ENCODE measurements around the gene SYTL2. TPM values are rescaled to one million over a fixed set of nuclear protein-coding genes. Genes with fewer than 3 reads are reported as not detected.
"Not testable (repeated sequence)": the region's sequence is repeated elsewhere in the genome, so short reads cannot be mapped to it uniquely, and the experiment has no call there.

Gene SYTL2
- total RNA-seq (10 to 100 TPM in 1 of 6 donors, 1 to 10 TPM in 5; 2.8 to 12.2 (median 4.1) TPM), polyA plus RNA-seq (1 to 10 TPM; 2.5 to 4.1 TPM)

DNA sequence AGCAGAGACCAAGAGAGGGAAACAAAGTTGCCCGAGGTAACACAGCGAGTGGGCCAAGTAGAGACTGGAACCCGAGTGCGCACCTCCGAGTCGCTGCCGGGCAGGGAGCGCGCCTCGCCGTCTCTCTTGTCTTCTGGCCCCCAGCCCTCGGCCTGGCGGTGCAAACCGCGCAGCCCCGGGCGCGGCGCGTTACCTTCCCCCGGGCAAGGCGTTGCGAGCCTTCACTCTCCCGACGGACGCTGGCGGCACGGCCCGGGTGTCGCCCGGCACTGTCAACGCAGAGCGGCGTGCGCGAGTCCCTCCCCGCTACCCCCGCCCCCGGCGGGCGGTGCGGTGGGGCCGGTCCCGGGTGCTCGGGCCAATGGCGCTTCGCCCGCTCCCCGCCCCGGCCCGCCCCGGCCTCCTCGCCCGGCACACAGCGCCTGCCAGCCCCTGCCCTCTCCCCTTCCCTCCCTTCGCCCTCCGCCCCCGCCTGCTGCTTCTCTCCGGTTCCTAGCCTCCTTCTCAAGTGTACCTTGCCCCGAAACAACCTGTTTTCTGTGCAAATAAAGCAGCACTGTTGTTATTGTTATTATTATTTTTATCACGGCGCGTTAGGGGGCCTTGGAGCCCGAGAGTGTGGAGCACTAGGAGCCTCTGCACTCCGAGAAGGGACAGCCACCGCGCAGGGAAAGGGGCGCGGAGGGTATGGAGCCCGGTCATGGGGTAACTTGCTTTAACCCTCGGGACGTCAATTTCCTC lies at the start of gene SYTL2:
Gene SYTL2, minus strand, starts transcription at position 271 of the 741 bp plus-strand sequence. CDS start 53,416 bp downstream, outside the sequence.
- FAIRE-seq: no peak
- no peak within 1 kb of the TSS for H3K27ac ChIP-seq
- 1% methylated on average over 57 to 72 of the region's 72 CpGs for WGBS, 2 donors

GRCh38 chr11:85859541-85859940 lies 48.6 kb upstream of the SYTL2 start:
- not testable (repeated sequence) for H3K4me3 ChIP-seq, H3K27ac ChIP-seq, H3K4me1 ChIP-seq, H3K36me3 ChIP-seq, DNase-seq, FAIRE-seq, ATAC-seq, H3K9me3 ChIP-seq, H3K27me3 ChIP-seq
- intact Hi-C loops (cut with DNase I): loop anchor here in 1 of 3 donors (10.0 kb wide), 1 partner anchor 435 kb away; no protein-coding TSS in a partner anchor

More for the DNA sequence above, at the start of gene SYTL2:
- H3K27me3 ChIP-seq: no peaks in the 10 kb centered on the region
- no peaks in the 10 kb centered on the region for H3K9me3 ChIP-seq
- ATAC-seq (peak; percentile 98 to 99 (median 98)), DNase-seq (peak; percentile 67 to 91 (median 77))
- no peak for TF ChIP-seq CTCF (IDR thresholded peaks at IDR 0.05)
- intact Hi-C loops (cut with DNase I): no loop called here
- peak within 1 kb of the TSS; percentile 48 to 64 (median 54) for H3K4me3 ChIP-seq
- no peaks in the 10 kb centered on the region for H3K36me3 ChIP-seq
- H3K4me1 ChIP-seq: no peaks in the 10 kb centered on the region

- intact Hi-C loops (cut with DNase I): loop anchor here in 1 of 3 donors (10.0 kb wide), 1 partner anchor 438 kb away; no protein-coding TSS in a partner anchor
These were observed 46.2 kb upstream of the SYTL2 start for GRCh38 chr11:85857098-85857497.

GRCh38 chr11:85855341-85855656 lies 44.4 kb upstream of the SYTL2 start, which contains the start of gene CCDC83:
TSS of gene CCDC83 (plus strand) at chr11:85855383. CDS start at chr11:85865124, 9,741 bp downstream.
- peaks cover 0 to 2% (median 0%) of the 10 kb centered on the region in 3 donors for H3K4me1 ChIP-seq
- 31 to 35% methylated on average over 13 of the region's 13 CpGs for WGBS, 2 donors
- H3K4me3 ChIP-seq: peak within 1 kb of the TSS; percentile 26 to 54 (median 41)
- TF ChIP-seq CTCF (IDR thresholded peaks at IDR 0.05): no peak
- no peaks in the 10 kb centered on the region for H3K36me3 ChIP-seq
- H3K27ac ChIP-seq: peak within 1 kb of the TSS; percentile 77 to 85 (median 84)
- no peaks in the 10 kb centered on the region for H3K9me3 ChIP-seq
- H3K27me3 ChIP-seq: no peaks in the 10 kb centered on the region
- FAIRE-seq: no peak
- DNase-seq: no peak
- ATAC-seq: no peak
- intact Hi-C loops (cut with DNase I): loop anchor here in 1 of 3 donors (10.0 kb wide), 1 partner anchor 440 kb away; no protein-coding TSS in a partner anchor

More at GRCh38 chr11:85857098-85857497, 46.2 kb upstream of the SYTL2 start:
- 86 to 95% methylated on average over 10 of the region's 10 CpGs for WGBS, 2 donors
- TF ChIP-seq CTCF (IDR thresholded peaks at IDR 0.05): no peak
- peaks cover 0 to 2% (median 0%) of the 10 kb centered on the region in 3 donors for H3K4me1 ChIP-seq
- H3K9me3 ChIP-seq: no peaks in the 10 kb centered on the region
- ATAC-seq (no peak), FAIRE-seq (no peak), DNase-seq (no peak)
- no peak overlapping the region for H3K4me3 ChIP-seq
- no peak overlapping the region for H3K27ac ChIP-seq
- H3K27me3 ChIP-seq: no peaks in the 10 kb centered on the region
- H3K36me3 ChIP-seq: no peaks in the 10 kb centered on the region

DNA sequence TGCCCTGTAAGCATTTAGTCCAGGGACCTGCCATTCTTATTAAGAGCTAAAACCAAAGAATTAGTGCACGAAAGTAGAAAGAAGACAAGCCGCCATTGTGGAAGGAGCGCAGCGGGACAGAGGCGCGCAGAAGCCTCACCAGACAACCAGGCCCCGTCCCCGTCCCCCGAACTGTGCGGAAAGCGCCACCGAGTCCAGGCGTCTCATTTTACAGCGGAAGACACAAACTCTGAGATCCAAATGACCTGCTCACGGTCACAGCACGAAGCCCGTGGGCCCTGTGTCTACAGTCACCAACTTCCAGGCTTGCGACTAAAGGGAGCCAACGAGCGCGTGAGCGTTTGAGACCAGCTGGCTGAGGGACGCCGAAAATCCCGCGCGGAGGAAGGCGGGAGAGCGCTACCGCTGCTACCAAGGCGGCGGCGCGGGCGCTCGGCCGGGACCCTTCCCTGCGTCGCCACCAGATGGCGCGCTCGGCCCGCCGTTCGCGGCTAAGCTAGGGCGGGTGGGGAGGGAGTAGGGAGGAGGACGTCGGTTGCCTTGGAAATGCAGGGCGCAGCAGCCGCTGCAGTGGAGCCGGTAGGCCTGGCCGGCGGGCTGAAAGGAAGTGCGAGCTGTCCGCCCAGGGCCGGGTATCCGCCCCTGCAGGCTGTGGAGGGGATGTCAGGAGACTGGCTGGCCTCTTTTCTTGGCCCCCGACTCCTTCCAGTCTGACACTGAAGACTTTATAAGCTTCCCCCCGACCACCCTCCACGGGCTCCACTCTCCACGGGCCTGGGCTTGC lies 43.8 kb upstream of the SYTL2 start:
- no peaks in the 10 kb centered on the region for H3K36me3 ChIP-seq
- ATAC-seq: peak; percentile 95 to 99 (median 98)
- TF ChIP-seq CTCF (IDR thresholded peaks at IDR 0.05): peak; percentile 93 to 97 (median 95)
- H3K27me3 ChIP-seq: no peaks in the 10 kb centered on the region
- intact Hi-C loops (cut with DNase I): loop anchor here in 1 of 3 donors (10.0 kb wide), 1 partner anchor 440 kb away; no protein-coding TSS in a partner anchor
- FAIRE-seq: no peak
- H3K4me1 ChIP-seq: peaks cover 0 to 2% (median 0%) of the 10 kb centered on the region in 3 donors
- peak overlapping the region; percentile 77 to 85 (median 84) for H3K27ac ChIP-seq
- peak overlapping the region; percentile 26 to 54 (median 41) for H3K4me3 ChIP-seq
- WGBS, 2 donors: 1% methylated on average over 60 to 62 of the region's 62 CpGs
- no peaks in the 10 kb centered on the region for H3K9me3 ChIP-seq
- peak; percentile 87 to 98 (median 94) for DNase-seq
